GM18951 (cell line): Measurements from ENCODE around the gene F11.
"Not testable (repeated sequence)": the region's sequence is repeated elsewhere in the genome, so short reads cannot be mapped to it uniquely, and the experiment has no call there.

ENCODE experiments used
- POLR2A ChIP-seq: IDR thresholded peaks from 4 replicates; pipeline ENCODE4 v1.6.1; 2011; ENCODE audit warnings: mild to moderate bottlenecking; ENCODE audit not compliant: insufficient read length, insufficient read depth; ENCODE audit errors: extremely low read depth
- in situ Hi-C: fragments of 300-500 bp; cut with MboI; formaldehyde crosslinking; loops from one replicate; pipeline ENCODE4 v1.12.0; 2022; ENCODE audit warnings: low sequenced_read_pairs, mixed read lengths, inconsistent platforms; ENCODE audit not compliant: unreplicated experiment

The F11 gene

DNA sequence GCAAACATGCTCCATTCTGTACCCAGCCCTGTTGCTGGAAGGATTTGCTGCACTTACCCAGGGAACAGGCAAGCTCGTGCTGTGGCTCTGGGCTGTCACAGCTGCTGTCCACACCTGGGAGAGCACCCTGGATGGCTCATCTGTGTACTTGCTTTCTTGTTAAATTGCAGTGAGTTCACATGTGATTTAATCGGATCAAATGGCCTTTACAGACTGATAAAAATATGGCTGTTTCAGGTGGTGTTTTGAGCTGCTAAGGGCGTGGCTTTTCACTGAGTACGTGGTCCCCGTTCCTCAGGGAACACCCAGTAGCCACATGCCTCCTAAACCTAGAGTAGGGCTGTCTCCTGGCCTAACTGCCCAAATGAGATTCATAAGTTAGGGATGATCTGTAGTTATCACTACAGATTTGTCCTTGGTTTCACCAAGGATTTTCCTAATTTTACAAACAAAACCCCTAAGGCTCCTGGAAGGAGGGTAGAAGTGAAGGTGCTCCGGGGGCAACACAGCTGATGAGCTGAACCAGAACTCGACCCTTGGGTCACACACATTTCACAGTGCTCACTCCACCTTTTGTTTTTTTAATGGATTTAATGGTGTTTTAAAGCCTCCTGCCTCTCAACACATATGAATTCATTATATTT is 25.0 kb upstream of the F11 start:
- in situ Hi-C loops: no loop called here
- TF ChIP-seq POLR2A: no peak

DNA sequence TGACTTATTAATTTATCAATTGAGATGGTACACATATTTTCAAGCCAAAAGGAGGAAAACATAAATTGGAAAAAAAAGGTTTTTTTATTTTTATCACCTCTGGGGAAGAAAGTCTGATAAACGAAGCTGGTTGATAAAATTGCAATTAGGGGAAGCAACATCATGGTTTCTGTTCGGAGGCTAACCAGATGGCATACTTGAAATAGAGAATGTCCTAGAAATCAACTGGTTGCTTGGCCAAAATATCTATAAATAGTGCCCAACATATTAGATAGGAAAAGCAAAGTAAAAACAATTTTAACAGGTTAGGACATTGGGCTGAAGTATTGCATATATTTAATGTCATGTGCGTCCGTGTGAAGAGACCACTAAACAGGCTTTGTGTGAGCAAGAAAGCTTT is 24.4 kb upstream of the F11 start:
- no peak for TF ChIP-seq POLR2A
- in situ Hi-C loops: no loop called here

DNA sequence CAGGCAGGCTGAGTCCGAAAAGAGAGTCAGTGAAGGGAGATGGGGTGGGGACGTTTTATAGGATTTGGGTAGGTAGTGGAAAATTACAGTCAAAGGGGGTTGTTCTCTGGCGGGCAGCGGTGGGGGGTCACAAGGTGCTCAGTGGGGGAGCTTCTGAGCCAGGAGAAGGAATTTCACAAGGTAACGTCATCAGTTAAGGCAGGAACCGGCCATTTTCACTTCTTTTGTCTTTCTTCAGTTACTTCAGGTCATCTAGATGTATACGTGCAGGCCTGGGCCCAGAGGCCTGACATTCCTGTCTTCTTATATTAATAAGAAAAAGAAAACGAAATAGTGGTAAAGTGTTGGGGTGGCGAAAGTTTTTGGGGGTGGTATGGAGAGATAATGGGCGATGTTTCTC is 24.0 kb upstream of the F11 start:
- in situ Hi-C loops: not testable (repeated sequence)

DNA sequence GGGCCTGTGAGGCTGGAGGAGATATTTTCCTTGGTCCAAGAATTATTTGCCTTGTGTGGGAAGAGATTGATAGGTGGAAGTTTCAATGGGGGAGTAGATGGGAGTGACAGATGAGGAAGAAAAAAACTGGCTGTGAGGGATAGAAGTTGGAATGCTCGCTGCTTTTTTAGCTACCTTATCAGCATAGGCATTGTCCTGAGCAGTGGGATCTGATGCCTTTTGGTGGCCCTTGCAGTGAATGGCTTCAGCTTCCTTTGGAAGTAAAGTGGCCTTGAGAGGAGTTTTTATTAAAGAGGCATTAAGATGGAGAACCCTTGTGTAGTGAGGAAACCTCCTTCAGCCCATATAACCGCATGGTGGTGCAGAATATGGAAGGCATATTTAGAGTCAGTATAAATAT is 22.7 kb upstream of the F11 start:
- TF ChIP-seq POLR2A: no peak

DNA sequence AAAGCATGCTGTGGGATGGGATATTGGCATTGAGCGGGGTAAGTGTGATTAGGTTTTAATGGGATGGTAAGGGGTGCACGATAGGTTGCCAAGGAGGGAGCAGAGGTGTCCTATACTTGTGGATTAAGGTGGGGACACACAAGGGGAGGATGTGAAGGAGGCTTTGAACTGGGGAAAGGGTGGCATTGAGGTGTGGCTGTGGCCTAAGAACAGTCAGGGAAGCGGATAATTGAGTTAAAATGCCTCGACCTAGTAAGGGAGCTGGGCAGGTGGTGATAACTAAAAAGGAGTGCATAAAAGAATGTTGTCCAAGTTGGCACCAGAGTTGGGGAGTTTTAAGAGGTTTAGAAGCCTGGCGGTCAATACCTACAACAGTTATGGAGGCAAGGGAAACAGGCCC is 21.2 kb upstream of the F11 start:
- in situ Hi-C loops: no loop called here

More for the DNA sequence above, 22.7 kb upstream of the F11 start:
- in situ Hi-C loops: no loop called here

DNA sequence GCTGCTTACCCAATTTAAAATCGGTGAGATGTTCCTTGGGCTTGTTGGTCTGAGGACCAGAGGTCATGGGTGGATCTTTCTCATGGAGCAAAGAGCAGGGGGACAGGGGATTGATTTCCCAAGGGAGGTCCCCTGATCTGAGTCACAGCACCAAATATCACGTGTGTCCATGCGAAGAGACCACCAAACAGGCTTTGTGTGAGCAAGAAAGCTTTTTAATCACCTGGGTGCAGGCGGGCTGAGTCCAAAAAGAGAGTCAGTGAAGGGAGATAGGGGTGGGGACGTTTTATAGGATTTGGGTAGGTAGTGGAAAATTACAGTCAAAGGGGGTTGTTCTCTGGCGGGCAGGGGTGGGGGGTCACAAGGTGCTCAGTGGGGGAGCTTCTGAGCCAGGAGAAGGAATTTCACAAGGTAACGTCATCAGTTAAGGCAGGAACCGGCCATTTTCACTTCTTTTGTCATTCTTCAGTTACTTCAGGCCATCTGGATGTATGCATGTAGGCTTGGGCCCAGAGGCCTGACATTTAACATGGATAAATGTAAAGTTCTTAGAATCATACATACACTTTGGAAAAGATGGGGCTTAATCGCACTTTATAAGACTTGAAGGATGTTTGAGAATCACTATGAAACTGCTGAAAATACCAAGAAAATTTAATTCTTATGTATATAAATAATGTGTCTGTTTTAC is 18.8 kb upstream of the F11 start:
- in situ Hi-C loops: not testable (repeated sequence)

More for the DNA sequence above, 21.2 kb upstream of the F11 start:
- no peak for TF ChIP-seq POLR2A

DNA sequence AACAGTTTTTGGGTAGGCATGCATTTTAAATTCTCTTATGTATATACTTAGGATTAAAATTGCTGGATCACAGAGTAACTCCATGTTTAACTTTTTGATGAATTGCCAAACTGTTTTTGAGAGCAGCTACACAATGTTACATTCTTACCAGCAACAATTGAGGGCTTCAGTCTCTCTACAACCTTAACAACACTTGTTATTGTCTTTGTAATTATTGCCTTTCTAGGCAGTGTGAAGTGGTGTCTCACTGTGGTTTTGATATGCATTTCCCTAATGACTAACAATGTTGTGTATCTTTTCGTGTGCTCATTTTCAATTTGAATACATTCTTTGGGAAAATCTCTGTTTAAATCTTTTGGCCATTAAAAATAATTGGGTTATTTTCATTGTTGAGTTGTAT is 17.3 kb upstream of the F11 start:
- TF ChIP-seq POLR2A: no peak
- in situ Hi-C loops: no loop called here

DNA sequence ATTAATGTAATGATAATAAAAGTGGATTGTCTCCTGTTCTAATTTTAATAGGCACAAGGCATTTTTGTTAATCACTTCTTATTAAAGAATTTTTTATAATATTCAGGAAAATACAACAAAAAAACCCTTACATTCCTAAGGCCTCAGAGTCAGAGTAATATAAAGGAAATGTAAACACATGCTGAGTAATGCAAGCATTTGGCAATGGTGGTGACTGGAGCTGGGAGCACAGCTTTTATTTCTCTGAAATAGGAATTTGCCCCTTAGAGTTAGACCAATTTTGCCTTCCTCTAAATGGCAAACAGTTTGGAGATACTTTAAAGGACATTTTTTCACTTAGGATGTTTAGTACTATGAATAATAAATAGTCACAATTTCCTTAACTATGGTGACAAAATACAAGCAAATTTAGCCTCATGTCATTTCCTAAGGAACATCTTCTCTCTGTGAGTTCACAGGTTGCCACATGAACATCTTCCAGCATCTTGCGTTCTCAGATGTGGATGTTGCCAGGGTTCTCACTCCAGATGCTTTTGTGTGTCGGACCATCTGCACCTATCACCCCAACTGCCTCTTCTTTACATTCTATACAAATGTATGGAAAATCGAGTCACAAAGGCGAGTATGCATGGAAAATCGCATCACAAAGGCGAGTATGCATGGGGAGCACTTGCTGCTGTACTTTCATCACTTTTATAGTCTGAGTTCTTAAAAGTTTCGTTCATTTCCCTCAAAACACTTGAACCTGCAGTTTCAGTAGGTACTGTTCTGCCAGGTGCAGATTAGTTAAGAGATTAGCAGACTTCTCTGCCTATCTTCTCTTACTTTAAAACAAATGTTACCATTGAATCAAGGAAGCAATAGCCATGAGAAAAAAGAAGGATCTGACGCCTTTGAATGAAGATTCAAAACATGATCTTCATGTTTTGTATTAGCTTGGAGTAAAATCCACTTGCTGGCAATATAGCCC is 15.9 kb upstream of the F11 start:
- in situ Hi-C loops: no loop called here
- no peak for TF ChIP-seq POLR2A

DNA sequence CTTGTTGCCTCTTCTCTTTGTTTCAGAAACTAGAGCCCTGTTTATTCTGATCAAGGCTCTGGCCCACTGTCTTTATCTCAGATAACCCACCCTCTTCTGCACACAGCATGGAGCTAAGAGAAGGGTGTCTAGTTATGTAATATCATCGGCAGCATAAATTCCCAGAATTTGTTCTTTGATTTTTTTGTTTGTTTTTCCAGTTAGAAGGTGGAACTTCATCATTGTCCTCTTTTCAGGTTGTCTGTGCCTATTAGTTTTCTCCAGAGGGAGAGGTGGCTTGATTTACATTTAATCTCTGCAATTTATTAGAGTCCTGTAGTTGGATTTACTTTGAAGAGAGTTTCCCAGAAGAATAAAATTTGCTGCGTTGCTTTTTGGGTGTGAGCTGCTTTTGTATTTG is 15.2 kb upstream of the F11 start:
- TF ChIP-seq POLR2A: no peak
- in situ Hi-C loops: no loop called here

DNA sequence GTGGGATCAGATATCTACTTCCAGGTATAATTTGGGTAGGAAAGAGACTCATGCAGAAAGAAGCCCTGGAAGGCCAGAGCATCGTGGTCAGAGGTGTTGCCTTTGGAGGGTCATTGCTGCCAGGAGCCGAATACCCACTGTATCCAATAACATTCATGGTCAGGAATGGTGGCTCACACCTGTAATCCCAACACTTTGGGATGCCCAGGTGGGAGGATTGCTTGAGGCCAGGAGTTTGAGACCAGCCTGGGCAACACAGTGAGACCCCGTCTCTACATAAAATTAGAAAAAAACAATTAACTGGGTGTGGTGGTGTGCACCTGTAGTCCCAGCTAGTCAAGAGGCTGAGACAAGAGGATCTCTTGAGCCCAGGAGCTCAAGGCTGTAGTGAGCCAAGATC is 10.9 kb upstream of the F11 start:
- in situ Hi-C loops: no loop called here
- TF ChIP-seq POLR2A: no peak

DNA sequence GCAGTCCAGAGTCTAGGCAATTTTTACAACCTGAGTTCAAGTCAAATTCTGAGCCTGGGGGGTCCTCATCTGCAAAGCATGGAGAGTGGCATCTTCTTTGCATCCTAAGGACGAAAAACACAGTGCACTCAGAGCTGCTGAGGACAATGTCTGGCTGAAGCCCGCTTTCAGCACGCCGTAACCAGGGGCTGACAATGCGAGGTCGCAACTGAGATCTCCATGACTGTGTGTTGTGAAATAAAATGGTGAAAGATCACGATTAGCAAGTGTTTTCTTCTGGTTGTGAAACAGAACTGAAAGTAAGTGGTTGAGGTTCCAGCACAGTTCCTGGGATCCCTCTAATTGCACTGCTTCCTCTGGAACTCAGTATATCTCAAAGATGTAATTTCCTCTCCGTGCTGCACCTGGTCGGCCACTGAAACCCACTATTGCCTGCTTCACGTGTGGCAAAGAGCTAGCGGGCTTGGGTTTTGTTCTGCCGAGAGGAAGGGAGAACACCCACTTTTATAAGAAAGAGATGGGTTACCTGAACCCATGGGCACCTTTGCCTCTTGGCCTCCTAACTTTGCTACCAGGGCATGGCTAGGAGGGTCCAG is 7.7 kb upstream of the F11 start:
- in situ Hi-C loops: no loop called here
- TF ChIP-seq POLR2A: no peak

DNA sequence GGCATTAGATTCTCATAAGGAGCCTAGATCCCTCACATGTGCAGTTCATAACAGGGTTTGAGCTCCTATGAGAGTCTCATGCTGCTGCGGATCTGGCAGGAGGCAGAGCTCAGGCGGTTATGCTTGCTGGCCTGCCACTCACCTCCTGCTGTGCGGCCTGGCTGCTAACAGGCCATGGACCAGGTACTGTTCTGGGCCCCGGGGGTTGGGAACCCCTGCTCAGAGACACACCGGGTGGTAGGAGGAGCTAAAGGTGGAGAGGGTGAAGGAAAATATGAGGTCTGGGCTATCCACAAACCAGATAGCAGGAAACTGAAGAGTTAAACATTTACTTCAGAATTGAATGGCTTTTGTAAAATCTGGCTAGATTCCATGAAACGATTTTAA is 5.9 kb upstream of the F11 start:
- in situ Hi-C loops: no loop called here
- no peak for TF ChIP-seq POLR2A
